ENCODE measurements around the gene ADGRL3.
"Not testable (repeated sequence)": the region's sequence is repeated elsewhere in the genome, so short reads cannot be mapped to it uniquely, and the experiment has no call there.

The ADGRL3 gene

DNA sequence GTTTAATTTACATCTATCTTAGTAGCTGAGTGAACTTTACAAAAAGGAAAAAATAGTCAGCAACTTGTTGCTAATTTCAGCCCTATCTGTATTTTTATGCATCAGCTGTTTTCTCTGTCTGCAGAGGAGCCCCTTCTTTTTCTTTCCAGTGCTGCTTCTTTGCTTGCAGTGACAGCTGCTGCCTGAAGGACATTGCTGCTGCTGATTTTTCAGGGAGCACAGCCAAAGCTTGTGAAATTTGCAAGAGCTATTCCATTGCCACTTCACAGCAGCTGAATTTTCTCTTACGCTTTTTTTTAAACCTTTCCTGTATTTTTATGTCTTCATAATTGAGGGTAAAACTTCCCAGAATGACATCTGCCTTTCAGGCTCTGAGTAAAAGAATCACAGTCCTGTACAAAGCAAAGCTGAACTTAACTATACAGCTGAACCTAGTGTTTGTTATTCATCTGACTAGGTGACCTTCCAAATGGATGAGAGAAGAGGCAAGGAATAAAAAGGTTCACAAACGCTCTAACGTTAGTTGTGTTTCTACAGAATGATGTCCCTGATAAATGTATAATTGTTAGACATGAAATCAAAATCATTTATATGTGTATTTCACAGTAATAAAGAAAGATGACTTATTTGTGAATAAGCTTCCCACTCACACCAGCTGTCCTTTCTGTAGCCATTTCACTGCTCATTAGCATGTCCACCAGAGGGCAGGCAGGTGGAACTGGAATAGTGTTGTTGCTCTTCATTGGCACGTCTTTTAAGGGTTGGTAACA is 541.4 kb downstream of the ADGRL3 start:
- TF ChIP-seq, protein P1, sequence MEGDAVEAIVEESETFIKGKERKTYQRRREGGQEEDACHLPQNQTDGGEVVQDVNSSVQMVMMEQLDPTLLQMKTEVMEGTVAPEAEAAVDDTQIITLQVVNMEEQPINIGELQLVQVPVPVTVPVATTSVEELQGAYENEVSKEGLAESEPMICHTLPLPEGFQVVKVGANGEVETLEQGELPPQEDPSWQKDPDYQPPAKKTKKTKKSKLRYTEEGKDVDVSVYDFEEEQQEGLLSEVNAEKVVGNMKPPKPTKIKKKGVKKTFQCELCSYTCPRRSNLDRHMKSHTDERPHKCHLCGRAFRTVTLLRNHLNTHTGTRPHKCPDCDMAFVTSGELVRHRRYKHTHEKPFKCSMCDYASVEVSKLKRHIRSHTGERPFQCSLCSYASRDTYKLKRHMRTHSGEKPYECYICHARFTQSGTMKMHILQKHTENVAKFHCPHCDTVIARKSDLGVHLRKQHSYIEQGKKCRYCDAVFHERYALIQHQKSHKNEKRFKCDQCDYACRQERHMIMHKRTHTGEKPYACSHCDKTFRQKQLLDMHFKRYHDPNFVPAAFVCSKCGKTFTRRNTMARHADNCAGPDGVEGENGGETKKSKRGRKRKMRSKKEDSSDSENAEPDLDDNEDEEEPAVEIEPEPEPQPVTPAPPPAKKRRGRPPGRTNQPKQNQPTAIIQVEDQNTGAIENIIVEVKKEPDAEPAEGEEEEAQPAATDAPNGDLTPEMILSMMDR (IDR thresholded peaks at IDR 0.05; ENCODE audit: control extremely low read depth, extremely low read depth, low read depth, missing control alignments) = no peak
- ChIA-PET POLR2A (no interaction called here), CTCF (interaction anchor here (0.6 to 1.7 kb wide), 5 partner anchors 9 to 902 kb away, joined by 3 to 4 read pairs (median 3); no protein-coding TSS in a partner anchor)
- DNase-seq (ENCODE audit: extremely low spot score) = no peak

DNA sequence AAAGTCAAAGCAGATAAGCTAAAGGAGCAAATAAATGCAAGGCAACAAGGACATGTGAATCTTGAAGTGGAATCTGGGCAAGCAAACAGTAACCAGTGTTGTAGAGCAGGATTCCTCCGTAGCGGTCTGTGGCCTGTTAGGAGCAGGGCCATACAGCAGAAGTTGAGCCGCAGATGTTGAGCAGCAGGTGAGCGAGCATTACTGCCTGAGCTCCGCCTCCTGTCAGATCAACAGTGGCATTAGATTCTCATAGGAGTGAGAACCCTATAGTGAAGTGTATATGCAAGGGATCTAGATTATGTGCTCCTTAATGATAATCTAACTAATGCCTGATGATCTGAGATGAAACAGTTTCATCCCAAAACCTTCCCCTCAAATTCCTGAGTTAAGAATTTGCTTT is 550.7 kb downstream of the ADGRL3 start:
- POLR2A ChIA-PET = no interaction called here
- DNase-seq (ENCODE audit: extremely low spot score) = no peak
- CTCF ChIA-PET = interaction anchor here (1.2 kb wide), 1 partner anchor 19 kb away, joined by 3 read pairs; no protein-coding TSS in a partner anchor
- TF ChIP-seq, protein P1 (IDR thresholded peaks at IDR 0.05; ENCODE audit: control extremely low read depth, extremely low read depth, low read depth, missing control alignments) = no peak

DNA sequence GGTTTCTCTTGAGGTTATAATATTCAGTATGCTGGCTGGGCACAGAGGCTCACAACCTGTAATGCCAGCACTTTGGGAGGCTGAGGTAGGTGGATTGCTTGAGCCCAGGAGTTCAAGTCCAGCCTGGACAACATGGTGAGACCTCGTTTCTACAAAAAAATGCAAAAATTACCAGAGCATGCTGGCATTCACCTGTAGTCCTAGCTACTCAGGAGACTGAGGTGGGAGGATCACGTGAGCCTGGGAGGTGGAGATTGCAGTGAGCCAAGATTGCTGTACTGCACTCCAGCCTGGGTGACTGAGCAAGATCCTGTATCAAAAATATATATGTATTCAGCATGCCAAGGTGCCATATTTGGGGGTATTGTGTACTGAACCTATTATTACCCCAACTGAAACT is 552.5 kb downstream of the ADGRL3 start:
- no peak for DNase-seq (ENCODE audit: extremely low spot score)
- ChIA-PET POLR2A (no interaction called here), CTCF (no interaction called here)
- TF ChIP-seq, protein P1 (IDR thresholded peaks at IDR 0.05; ENCODE audit: control extremely low read depth, extremely low read depth, low read depth, missing control alignments) = no peak

DNA sequence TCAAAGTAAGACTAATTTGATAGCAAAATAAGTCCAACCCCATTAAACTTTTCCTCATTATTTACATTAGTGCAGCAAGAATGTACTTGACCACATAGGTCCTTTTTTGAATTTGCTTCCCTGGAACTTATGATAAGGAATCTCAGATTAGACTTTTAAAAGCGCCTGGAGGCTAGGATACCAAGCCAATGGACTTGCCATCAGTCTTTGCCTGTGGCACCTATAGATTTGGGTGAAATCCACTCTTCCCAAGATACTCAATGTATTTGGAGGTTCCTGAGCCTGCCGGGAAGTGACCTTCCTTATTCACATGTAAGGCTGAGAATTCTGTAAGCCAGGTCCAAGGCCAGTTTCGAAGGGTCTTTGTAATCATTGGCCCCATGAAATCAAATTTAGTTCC is 553.6 kb downstream of the ADGRL3 start:
- CTCF ChIA-PET = no interaction called here
- POLR2A ChIA-PET = no interaction called here
- DNase-seq (ENCODE audit: extremely low spot score) = no peak
- TF ChIP-seq, protein P1 (IDR thresholded peaks at IDR 0.05; ENCODE audit: control extremely low read depth, extremely low read depth, low read depth, missing control alignments) = no peak

DNA sequence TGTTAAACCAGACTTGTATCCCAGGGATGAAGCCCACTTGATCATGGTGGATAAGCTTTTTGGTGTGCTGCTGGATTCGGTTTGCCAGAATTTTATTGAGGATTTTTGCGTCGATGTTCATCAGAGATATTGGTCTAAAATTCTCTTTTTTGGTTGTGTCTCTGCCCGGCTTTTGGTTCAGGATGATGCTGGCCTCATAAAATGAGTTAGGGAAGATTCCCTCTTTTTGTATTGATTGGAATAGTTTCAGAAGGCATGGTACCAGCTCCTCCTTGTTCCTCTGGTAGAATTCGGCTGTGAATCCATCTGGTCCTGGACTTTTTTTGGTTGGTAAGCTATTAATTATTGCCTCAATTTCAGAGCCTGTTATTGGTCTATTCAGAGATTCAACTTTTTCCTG is 556.8 kb downstream of the ADGRL3 start:
- CTCF ChIA-PET; POLR2A ChIA-PET; DNase-seq (ENCODE audit: extremely low spot score): not testable (repeated sequence)

DNA sequence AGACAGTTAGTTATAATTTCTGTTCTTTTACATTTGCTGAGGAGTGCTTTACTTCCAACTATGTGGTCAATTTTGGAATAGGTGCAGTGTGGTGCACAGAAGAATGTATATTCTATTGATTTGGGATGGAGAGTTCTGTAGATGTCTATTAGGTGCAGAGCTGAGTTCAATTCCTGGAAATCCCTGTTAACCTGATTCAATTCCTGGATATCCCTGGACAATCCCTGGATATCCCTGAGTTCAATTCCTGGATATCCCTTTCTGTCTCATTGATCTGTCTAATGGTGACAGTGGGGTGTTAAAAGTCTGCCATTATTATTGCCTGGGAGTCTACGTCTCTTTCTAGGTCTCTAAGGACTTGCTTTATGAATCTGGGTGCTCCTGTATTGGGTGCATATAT is 557.9 kb downstream of the ADGRL3 start:
- POLR2A ChIA-PET; DNase-seq (ENCODE audit: extremely low spot score); CTCF ChIA-PET: not testable (repeated sequence)

DNA sequence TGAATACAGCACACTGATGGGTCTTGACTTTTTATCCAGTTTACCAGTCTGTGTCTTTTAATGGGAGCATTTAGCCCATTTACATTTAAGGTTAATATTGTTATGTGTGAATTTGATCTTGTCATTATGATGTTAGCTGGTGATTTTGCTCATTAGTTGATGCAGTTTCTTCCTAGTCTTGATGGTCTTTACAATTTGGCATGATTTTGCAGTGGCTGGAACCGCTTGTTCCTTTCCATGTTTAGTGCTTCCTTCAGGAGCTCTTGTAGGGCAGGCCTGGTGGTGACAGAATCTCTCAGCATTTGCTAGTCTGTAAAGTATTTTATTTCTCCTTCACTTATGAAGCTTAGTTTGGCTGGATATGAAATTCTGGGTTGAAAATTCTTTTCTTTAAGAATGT is 558.5 kb downstream of the ADGRL3 start:
- POLR2A ChIA-PET; DNase-seq (ENCODE audit: extremely low spot score); CTCF ChIA-PET: not testable (repeated sequence)

DNA sequence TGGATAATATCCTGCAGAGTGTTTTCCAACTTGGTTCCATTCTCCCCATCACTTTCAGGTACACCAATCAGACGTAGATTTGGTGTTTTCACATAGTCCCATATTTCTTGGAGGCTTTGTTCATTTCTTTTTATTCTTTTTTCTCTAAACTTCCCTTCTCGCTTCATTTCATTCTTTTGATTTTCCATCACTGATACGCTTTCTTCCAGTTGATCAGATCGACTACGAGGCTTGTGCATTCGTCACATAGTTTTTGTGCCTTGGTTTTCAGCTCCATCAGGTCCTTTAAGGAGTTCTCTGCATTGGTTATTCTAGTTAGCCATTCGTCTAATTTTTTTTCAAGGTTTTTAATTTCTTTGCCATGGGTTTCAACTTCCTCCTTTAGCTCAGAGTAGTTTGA is 559.1 kb downstream of the ADGRL3 start:
- POLR2A ChIA-PET; DNase-seq (ENCODE audit: extremely low spot score); CTCF ChIA-PET: not testable (repeated sequence)

DNA sequence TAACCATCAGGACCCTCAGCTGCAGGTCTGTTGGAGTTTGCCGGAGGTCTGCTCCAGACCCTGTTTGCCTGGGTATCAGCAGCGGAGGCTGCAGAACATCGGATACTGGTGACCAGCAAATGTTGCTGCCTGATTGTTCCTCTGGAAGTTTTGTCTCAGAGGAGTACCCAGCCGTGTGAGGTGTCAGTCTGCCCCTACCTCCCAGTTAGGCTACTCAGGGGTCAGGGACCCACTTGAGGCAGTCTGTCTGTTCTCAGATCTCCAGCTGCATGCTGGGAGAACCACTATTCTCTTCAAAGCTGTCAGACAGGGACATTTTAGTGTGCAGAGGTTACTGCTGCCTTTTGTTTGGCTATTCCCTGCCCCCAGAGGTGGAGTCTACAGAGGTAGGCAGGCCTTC is 559.8 kb downstream of the ADGRL3 start:
- CTCF ChIA-PET = interaction anchor here (1.2 kb wide), 1 partner anchor 19 kb away, joined by 4 read pairs; no protein-coding TSS in a partner anchor
- DNase-seq (ENCODE audit: extremely low spot score); POLR2A ChIA-PET: not testable (repeated sequence)

Measured in GM10248 (cell line).